ENCODE results near the gene ZFR.

Gene ZFR

GRCh38 chr5:32332966-32333365 is 111.6 kb downstream of the ZFR start:
- no peak overlapping the region for H3K27ac ChIP-seq (ENCODE audit: low read depth, low read length)
- H3K9ac ChIP-seq (ENCODE audit: low read length) = no peak overlapping the region
- H3K9me2 ChIP-seq (replicated peaks; ENCODE audit: insufficient read depth, low read length) = no peaks in the 10 kb centered on the region
- no peak overlapping the region for H3K4me3 ChIP-seq (ENCODE audit: insufficient read depth, low read length, poor library complexity, severe bottlenecking)
- no peaks in the 10 kb centered on the region for H3K27me3 ChIP-seq (ENCODE audit: low read length)
- H2AFZ ChIP-seq (ENCODE audit: low read depth, low read length, severe bottlenecking) = no peak overlapping the region
- no peaks in the 10 kb centered on the region for H3K9me3 ChIP-seq (ENCODE audit: insufficient read depth, low read length)
- no peaks in the 10 kb centered on the region for H3K79me2 ChIP-seq (ENCODE audit: insufficient read depth, low read length)
- no peak overlapping the region for H3K4me2 ChIP-seq (ENCODE audit: low read depth, low read length, poor library complexity, severe bottlenecking)
- no peaks in the 10 kb centered on the region for H4K20me1 ChIP-seq (ENCODE audit: low read depth, low read length)
- H3F3A ChIP-seq (ENCODE audit: insufficient read depth) = no peaks in the 10 kb centered on the region
- TF ChIP-seq CTCF (IDR thresholded peaks at IDR 0.05; ENCODE audit: insufficient read depth, low read length, poor library complexity, severe bottlenecking) = no peak
- no peak for TF ChIP-seq EZH2phosphoT487 (conservative IDR thresholded peaks at IDR 0.05; ENCODE audit: low read length)
- no peaks in the 10 kb centered on the region for H3K36me3 ChIP-seq (ENCODE audit: low read length)

- Histone ChIP-seq H3K36me3 (ENCODE audit: low read length) (no peaks in the 10 kb centered on the region), H3F3A (ENCODE audit: insufficient read depth) (no peaks in the 10 kb centered on the region), H3K79me2 (ENCODE audit: insufficient read depth, low read length) (no peaks in the 10 kb centered on the region), H3K9me2 (replicated peaks; ENCODE audit: insufficient read depth, low read length) (no peaks in the 10 kb centered on the region), H3K4me2 (ENCODE audit: low read depth, low read length, poor library complexity, severe bottlenecking) (no peak overlapping the region), H3K27ac (ENCODE audit: low read depth, low read length) (no peak overlapping the region), H3K27me3 (ENCODE audit: low read length) (no peaks in the 10 kb centered on the region), H3K9ac (ENCODE audit: low read length) (no peak overlapping the region), H3K9me3 (ENCODE audit: insufficient read depth, low read length) (no peaks in the 10 kb centered on the region), H2AFZ (ENCODE audit: low read depth, low read length, severe bottlenecking) (no peak overlapping the region), H4K20me1 (ENCODE audit: low read depth, low read length) (no peaks in the 10 kb centered on the region), H3K4me3 (ENCODE audit: insufficient read depth, low read length, poor library complexity, severe bottlenecking) (no peak overlapping the region)
- TF ChIP-seq EZH2phosphoT487 (conservative IDR thresholded peaks at IDR 0.05; ENCODE audit: low read length) (no peak), CTCF (IDR thresholded peaks at IDR 0.05; ENCODE audit: insufficient read depth, low read length, poor library complexity, severe bottlenecking) (no peak)
Observed at GRCh38 chr5:32332361-32332760, 112.2 kb downstream of the ZFR start.

- Histone ChIP-seq H3K4me3 (ENCODE audit: insufficient read depth, low read length, poor library complexity, severe bottlenecking) (no peak overlapping the region), H3K36me3 (ENCODE audit: low read length) (no peaks in the 10 kb centered on the region), H3K79me2 (ENCODE audit: insufficient read depth, low read length) (no peaks in the 10 kb centered on the region), H3K4me2 (ENCODE audit: low read depth, low read length, poor library complexity, severe bottlenecking) (no peak overlapping the region), H3K27ac (ENCODE audit: low read depth, low read length) (no peak overlapping the region), H3K27me3 (ENCODE audit: low read length) (no peaks in the 10 kb centered on the region), H2AFZ (ENCODE audit: low read depth, low read length, severe bottlenecking) (no peak overlapping the region), H4K20me1 (ENCODE audit: low read depth, low read length) (no peaks in the 10 kb centered on the region), H3K9me2 (replicated peaks; ENCODE audit: insufficient read depth, low read length) (no peaks in the 10 kb centered on the region), H3K9ac (ENCODE audit: low read length) (no peak overlapping the region), H3F3A (ENCODE audit: insufficient read depth) (no peaks in the 10 kb centered on the region), H3K9me3 (ENCODE audit: insufficient read depth, low read length) (no peaks in the 10 kb centered on the region)
- TF ChIP-seq CTCF (IDR thresholded peaks at IDR 0.05; ENCODE audit: insufficient read depth, low read length, poor library complexity, severe bottlenecking) (no peak), EZH2phosphoT487 (conservative IDR thresholded peaks at IDR 0.05; ENCODE audit: low read length) (no peak)
Observed at GRCh38 chr5:32331935-32332274, 112.6 kb downstream of the ZFR start.
